IMR-90 (cell line): Measurements from ENCODE around the gene PAMR1.

Experiments used
- MAFK ChIP-seq: IDR thresholded peaks from 2 replicates; pipeline ENCODE4 v1.6.1; 2012; ENCODE audit warnings: low read depth, low read length, improper control_type of control experiment
- NFE2L2 ChIP-seq: fragments of 150-350 bp; IDR thresholded peaks from 2 replicates; pipeline ENCODE4 v1.6.1; 2016; ENCODE audit warnings: low read depth, mild to moderate bottlenecking, low read length
- RCOR1 ChIP-seq: IDR thresholded peaks from 2 replicates; pipeline ENCODE4 v1.6.1; 2012; ENCODE audit warnings: mild to moderate bottlenecking, low read length, improper control_type of control experiment; ENCODE audit not compliant: insufficient replicate concordance
- TF ChIP-seq, protein P1 (sequence below): conservative IDR thresholded peaks from 2 replicates; pipeline ENCODE4 v1.5.1; 2012; ENCODE audit warnings: mild to moderate bottlenecking, low read depth, low read length, improper control_type of control experiment

DNA sequence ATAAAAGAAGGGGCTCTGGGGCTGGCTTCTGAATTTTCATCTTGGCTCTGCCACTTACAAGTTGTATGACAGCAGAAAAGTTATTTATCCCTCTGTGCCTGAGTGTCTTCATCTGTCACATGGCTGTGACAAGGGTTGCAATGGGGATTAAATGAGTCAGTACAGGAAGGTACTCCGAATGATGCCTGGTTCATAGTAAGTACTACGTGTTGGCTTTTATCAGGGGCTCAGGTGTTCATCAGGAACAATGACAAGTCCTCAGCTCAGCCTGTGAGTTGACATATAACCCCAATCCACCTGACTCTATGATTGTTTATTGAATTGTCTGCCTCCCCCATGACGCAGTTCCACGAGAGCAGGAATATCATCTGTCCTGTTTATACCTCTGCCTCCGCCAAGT lies 45.7 kb downstream of the PAMR1 start:
- TF ChIP-seq, protein P1, sequence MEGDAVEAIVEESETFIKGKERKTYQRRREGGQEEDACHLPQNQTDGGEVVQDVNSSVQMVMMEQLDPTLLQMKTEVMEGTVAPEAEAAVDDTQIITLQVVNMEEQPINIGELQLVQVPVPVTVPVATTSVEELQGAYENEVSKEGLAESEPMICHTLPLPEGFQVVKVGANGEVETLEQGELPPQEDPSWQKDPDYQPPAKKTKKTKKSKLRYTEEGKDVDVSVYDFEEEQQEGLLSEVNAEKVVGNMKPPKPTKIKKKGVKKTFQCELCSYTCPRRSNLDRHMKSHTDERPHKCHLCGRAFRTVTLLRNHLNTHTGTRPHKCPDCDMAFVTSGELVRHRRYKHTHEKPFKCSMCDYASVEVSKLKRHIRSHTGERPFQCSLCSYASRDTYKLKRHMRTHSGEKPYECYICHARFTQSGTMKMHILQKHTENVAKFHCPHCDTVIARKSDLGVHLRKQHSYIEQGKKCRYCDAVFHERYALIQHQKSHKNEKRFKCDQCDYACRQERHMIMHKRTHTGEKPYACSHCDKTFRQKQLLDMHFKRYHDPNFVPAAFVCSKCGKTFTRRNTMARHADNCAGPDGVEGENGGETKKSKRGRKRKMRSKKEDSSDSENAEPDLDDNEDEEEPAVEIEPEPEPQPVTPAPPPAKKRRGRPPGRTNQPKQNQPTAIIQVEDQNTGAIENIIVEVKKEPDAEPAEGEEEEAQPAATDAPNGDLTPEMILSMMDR = no peak
- TF ChIP-seq RCOR1 (no peak), MAFK (no peak), NFE2L2 (no peak)
